Pons (tissue), 1 donor: ENCODE measurements around the gene RNF152.
"Not testable (repeated sequence)": the region's sequence is repeated elsewhere in the genome, so short reads cannot be mapped to it uniquely, and the experiment has no call there.

Experiments
- DNase-seq: peaks from one replicate; pipeline ENCODE4 v3.0.0-alpha.2; 2016; ENCODE audit warnings: low spot score

RNF152 gene

DNA sequence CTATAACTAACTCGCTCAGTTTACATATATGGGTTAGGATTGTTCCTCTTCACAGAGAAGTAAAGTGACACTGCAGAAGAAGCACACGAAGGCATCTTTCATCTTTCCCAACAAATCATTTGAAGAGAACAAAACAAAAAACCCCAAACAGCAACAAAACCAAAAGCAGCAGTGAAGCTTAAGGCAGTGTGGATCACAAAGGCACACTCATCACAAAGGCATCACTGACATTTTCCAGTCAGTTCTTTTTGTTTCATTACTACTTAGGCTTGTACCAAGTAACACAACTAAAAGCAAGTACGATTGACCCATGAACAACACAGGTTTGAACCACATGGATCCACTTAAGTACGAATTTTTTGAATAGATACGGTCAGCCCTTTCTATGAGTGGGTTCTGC is 75.7 kb downstream of the RNF152 start:
- DNase-seq: no peak

DNA sequence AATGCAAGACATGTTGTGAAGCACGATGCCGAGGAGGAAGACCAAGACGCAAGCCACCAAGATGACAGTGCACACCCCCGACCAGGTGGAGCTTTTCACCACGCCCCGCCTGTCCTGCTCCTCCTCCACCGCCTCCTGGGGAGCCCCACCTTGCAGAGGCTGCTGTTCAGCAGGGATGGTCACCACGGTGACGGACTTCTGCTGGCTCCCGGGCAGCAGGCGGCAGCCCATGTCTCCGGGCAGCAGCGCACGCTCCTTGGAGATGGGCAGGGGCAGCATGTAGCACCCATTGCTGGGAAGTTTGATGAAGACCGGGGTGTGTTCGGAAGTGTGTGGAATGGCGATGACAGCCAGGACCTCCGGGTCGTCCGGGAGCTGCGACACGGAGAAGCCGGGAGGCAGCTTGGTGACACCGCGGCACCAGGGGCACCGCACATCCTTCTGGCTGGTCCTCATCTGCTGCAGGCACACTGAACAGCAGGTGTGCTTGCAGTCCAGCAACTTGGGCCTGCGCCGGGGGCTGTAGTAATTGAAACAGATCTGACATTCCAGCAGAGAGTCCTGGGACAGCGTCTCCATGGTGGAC is 76.8 kb downstream of the RNF152 start:
- DNase-seq: no peak

DNA sequence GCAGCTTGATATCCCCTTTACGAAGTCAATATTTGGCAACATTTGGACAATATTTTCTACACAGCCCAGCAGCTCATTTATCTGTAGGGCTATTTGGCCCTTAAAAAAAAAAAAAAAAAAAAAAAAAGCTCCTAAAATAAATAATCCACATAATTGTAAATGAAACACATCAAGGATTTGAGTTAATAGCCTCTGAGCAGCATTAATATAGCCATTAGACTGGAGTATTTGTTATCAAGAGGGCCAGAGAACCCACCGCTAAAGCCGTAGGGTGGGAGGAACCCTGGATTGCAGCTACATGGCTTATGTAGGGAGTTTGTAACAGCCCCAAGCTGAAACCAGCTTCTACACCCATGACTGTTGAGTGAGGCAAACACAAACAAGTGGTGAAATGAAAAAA is 84.5 kb downstream of the RNF152 start:
- no peak for DNase-seq

DNA sequence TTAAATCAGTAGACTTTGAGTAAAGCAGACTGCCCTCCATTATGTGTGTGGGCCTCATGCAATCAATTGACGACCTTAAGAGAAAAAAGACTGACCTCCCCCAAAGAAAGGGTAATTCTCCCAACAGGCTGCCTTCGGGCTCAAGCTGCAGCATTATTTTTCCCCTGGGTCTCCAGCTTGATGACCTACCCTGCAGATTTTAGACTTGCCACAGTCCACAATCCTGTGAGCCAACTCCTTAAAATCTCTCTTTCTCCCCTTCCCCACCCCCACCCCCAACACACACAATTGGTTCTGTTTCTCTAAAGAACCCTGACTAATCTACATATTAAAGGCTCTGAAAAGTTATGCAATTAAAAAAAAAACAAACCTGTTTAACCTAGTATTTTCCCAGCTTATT is 89.4 kb downstream of the RNF152 start:
- DNase-seq: no peak

DNA sequence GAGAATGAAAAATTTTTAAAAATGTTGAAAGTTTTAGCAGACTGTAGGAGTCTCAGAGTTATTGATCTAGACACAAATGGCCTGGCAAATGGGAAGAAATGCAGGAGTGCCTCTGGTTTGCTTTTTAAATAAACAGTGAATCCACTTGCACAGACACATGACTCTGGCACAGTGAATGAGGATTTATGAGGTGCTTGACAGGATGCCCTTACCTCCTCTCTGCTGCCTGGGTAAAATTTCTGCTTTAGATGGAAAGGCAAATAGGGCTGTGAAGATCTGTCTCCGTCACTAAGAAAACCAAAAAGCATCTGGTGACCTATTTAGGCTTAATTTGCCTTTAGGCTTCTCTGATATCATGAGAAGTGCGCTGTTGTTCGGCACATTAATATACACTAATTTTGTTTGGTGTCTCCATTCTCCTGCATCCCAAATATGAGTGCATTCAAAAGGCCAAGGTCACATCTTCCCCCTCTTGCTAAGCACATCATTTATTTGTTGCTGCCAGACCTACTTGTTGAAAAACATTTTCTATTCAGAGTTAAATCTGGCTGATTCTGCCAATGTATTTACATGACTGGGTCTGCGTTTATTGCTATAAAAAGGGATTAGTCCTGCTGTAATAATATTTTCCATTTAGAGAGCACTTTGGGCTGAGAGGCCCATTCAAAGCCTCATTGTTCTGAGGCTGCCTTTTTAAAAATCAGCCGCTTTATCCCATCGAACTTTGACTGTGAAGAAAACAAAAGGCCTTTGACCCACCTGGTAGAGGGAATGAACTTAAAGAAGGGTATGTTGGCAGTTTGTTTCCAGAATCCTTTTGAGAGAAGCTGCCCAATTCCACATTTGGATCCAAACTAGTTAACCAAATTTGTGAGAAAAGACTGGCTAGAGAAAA is 94.9 kb downstream of the RNF152 start:
- peak; percentile 39 for DNase-seq

DNA sequence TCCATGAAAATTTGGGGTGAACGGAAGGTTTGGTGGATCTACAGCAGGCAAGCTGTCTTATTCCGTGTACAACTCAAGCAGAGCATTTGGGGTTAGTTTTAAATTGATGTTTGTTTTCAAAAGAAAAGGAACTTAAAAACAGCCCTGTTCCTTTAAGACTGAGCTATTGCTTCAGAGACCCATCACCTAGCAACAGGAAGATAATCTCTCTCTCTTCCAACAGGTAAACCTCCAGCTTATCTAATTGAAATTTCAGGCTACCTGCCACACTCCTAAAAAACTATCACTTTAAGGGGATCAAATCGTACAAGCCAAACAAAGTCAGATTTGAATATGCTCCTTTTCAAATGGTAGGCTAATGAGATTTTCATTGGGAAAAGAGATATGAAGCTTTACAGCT is 101.8 kb downstream of the RNF152 start:
- no peak for DNase-seq

DNA sequence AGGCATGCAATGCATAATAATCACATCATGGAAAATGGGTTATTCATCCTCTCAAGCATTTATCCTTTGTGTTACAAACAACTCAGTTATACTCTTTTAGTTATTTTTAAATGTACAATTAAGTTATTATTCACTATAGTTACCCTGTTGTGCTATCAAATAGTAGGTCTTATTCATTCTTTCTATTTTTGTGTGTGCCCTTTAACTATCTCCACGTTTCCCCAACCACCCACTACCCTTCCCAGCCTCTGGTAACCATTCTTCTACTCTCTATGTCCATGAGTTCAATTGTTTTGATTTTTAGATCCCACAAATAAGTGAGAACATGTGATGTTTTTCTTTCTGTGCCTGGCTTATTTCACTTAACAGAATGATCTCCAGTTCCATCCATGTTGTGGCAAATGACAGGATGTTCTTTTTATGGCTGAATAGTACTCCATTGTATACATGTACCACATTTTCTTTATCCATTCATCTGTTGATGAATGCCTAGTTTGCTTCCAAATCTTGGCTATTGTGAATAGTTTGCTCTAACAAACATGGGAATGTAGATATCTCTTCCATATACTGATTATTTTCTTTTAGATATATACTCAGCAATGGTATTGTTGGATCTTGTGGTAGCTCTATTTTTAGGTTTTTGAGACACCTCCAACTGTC is 105.7 kb downstream of the RNF152 start:
- not testable (repeated sequence) for DNase-seq

DNA sequence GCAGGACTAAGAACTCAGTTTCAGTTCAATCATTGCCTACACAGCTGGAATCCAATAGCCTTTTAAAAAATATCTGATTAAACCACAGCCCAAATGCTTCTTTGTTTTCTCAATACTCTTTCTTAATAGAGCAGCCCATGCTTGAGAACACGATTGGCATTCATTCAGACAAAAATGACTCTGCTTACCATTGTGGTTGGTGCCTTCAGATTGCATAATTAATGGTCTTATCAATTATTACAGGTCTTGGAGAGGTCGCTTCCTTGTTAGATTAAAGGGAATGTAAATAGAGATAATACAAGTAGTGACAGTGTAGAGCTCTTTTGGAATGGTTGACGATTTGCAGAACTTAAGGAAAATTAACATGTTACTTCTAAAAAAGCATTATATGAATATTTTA is 107.2 kb downstream of the RNF152 start:
- DNase-seq: no peak

DNA sequence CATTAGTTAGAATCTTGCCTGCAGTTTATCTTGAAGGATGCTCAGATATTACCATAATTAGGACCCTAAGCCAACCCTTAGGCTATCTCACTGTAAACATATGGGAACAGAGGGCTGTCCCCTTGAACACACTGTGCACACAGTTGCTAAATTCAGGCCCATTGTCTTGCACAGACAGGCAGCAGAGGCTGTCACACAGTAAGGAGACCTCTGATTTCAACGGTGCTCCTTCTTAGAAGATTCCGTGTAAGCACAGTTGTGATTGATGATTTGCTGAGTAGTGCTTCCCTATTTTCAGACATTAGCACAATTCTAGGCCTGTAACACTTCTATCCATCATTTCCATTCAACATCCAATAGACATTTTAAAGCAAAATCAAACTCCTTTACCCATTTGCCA is 108.0 kb downstream of the RNF152 start:
- no peak for DNase-seq

DNA sequence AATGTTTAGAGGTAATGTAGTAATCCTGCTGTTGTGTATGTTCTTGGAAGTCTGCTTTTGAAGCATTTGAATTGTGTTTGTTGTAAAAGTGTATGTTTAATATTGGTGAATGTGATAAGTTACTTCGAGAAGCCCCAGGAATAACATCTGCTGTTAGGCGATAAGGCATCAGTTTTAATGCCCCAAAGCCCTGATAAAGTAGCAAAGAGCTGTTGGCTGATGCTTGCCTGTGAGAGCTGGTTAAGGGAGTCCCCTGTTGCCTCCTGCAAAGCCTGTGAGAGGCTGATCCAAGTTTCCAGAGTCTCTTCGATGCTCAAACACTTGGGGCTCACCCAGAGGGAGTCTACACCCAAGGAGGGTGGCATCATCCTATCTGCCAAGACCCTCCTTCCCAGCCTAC is 110.3 kb downstream of the RNF152 start:
- DNase-seq: no peak

DNA sequence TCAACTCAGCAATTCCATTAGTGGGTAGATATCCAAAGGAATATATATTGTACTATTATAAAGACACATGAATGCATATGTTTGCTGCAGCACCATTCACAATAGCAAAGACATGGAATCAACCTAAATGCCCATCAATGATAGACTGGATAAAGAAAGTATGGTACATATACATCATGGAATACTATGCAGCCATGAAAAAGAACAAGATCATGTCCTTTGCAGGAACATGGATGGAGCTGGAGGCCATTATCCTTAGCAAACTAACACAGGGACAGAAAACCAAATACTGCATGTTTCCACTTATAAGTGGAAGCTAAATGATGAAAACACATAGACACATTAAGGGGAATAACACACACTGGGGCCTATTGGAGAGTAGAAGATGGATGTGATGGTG is 116.6 kb downstream of the RNF152 start:
- DNase-seq: not testable (repeated sequence)

DNA sequence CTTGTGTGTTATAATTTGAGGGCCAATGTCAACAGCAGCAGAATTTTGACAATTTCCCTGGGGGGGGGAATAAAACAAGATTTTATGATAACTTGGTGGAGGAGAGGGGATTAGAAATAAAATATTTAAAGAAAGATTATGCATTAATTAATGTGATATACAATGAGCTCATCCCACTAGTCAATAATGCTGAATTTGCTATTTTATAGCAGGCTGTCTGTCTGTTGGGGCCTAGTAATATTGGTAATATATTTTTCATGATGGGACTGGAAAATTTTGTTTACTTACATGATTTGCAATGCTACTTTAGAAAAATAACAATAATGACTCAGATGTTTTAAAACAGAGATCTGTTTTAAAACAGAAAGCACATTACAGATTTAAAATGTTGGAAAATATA is 118.0 kb downstream of the RNF152 start:
- no peak for DNase-seq

DNA sequence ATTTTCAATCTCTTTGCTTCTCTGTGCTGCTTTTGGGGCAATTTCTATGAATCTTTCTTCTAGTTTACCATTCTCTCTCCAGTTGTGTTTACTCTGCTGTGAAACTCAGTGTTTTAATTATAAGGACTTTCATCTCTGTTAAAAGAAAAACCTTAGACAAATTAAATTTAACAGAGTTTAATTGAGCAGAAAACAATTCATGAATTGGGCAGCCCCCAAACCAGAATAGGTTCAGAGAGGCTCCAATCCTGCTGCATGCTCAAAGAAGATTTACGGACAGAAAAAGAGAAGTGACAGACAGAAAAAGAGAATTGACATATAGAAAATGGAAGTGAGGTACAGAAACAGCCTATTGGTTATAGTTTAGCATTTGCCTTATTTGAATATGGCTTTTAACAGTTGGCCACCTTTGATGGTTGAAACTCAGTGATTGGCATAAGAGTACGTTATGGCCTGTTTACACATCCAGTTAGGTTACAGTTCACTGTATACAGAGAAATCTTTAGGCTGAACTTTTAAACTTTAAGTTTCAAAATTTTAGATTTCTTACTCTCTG is 120.4 kb downstream of the RNF152 start:
- no peak for DNase-seq

DNA sequence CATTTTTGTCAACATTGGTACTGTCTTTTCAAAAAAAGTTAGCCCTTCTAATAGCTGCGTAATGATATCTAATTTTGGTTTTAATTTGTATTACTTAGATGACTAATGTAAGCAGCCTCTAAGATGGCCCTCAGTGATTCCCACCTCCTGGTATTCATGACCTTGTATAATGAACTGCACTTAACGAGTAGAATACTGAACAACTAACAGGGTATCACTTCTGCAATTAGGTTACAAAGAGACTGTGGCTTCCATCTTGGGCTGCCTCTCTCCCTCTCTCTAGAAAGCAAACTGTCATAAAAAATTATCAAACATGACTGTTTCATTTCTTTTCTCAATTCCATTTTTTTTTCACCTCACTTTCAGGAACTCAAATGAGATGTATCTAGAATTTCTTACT is 120.9 kb downstream of the RNF152 start:
- no peak for DNase-seq

DNA sequence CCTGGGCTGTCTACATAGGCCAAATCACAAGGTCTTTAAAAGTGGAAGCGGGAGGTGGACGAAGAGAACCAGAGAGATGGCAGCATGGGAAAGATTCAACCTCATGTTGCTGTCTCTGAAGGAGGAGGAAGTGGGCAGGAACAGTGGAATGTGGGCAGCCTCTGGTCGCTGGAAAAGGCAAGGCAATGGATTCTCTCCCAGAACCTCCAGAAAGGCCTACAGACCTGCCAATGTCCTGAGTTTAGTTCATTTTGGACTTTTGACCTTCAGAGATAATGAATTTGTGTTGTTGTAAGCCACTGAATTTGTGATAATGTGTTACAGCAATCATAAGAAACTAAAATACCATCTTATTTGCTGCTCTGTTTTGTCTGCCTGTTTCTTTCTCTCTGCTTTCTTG is 122.5 kb downstream of the RNF152 start:
- DNase-seq: no peak

DNA sequence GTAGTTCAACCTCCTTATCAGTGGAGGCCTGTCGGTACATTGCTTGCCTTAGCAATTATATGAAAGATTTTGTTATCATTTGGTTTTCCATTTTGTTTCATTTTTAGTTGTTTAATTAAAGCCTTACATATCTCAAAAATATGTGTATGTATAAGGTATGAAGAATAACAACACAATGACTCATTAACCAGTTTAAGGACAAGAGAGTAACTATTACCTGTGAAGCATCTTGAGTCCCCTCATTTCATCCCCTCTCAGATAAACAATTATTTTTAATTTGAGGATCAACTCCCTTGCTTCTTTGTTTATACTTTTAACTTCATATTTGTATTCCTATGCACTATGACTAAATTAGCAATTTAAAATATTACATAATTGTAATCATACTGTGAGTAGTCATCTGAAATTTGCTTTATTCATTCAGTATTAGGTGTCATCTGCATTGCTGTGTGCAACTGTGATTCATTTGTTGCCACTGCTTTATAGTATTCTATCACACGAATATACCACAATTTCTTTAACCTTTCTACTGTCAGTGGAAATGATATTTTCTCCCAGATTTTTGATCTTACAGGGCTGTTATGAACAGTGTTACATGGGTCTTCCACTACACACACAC is 126.4 kb downstream of the RNF152 start:
- DNase-seq: no peak

DNA sequence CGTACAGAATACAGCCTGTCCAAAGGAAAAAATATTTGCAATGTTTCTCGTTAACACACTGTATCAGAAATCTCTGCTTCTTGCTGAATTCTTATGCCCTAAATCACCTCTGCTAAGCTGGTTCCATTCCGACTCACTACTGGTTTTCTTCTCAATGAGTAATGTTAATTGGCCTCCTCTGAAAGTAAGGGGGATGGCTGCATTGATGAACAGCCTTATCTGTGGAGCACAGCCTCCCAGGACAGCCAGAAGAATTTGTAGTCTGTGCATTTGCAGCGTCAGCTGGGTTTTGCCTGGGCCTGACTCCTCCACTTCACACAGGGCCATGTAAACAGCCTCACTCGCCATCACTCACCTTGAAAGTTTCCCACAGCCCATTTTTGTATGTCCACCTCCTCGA is 127.7 kb downstream of the RNF152 start:
- no peak for DNase-seq

DNA sequence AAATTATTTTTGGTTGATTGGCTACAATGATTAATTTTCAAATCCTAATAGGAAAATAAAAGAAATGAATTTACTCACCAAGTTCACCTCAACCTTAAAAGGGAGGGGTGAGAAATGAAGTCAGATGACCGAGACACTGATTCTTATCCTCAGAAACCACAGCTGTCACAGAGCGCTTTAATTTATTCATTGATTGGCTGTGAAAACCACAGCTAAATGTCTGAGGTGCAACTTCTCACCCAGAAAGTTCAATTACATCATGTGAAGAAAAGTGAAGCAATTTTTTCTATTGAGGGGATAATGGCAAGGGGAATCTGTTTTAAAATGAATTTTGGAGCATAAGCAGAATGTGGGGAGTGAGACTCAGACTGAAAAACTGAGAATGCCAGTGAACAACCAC is 128.4 kb downstream of the RNF152 start:
- no peak for DNase-seq

DNA sequence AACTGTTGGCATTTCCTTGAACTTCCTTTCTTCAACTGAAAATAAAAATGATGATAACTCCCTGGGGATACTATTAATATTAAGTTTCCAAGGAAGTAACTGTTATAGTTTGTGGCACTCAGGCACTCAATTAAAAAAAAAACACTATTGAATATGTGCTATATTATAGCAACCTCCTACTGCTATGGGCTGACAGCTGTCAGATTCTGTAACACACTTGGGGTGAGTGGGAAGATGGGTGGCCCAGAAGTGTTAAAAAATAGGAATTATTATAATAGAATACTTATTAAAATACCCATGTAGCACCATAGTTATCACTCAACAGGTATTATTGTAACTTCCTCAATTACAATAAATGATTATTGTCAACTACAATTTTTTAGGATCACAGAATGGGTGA is 130.9 kb downstream of the RNF152 start:
- DNase-seq: no peak
